C4-2B (cell line): Measurements from ENCODE around the gene ZFYVE26.

Experiments used
- H3K27ac ChIP-seq: fragments of 450-650 bp; 2 replicates; pipeline ENCODE4 v1.5.1; 2017
- CTCF ChIP-seq: fragments of 450-650 bp; conservative IDR thresholded peaks from 2 replicates; pipeline ENCODE4 v1.5.1; 2017; ENCODE audit warnings: mild to moderate bottlenecking
- ZFX ChIP-seq: fragments of 450-650 bp; IDR thresholded peaks from 2 replicates; pipeline ENCODE4 v1.6.1; 2017

ZFYVE26 gene

DNA sequence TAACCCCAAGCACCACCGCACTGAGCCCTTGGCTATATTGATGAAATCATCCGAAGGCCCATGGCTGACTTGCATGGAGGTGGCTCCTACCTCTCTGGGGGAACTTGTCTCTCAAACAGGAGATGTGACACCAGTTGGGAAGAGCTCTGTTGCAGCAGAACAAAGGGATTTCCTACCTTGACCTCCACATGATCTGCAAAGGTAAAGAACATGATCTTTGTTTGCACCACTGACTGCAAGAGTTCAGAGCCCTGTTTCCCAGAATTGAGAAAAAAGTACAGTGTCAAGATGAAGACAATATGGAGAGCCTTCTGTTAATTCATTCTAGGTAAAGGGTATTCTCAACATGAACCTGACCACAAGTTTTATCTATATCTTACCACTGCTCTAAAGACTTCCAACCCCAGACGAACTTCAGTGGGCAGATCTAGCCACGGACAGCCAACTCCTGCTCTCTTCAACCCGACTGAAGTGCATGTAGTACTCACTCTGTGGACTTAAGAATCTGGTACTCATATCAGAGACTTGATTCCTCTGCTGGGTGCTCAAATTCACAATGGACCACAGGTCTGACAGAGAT is 32.1 kb downstream of the ZFYVE26 start:
- H3K27ac ChIP-seq = no peak overlapping the region
- TF ChIP-seq ZFX = no peak
- no peak for TF ChIP-seq CTCF

- TF ChIP-seq ZFX (no peak), CTCF (no peak)
- no peak overlapping the region for H3K27ac ChIP-seq
These were observed 34.3 kb downstream of the ZFYVE26 start for GRCh38 chr14:67782090-67782489.

- TF ChIP-seq ZFX = no peak
- no peak for TF ChIP-seq CTCF
- H3K27ac ChIP-seq = no peak overlapping the region
These were observed 37.6 kb downstream of the ZFYVE26 start for GRCh38 chr14:67778792-67779191.

GRCh38 chr14:67776653-67777322 is 39.6 kb downstream of the ZFYVE26 start:
- no peak overlapping the region for H3K27ac ChIP-seq
- TF ChIP-seq ZFX = no peak
- no peak for TF ChIP-seq CTCF

- TF ChIP-seq CTCF = no peak
- no peak for TF ChIP-seq ZFX
- H3K27ac ChIP-seq = no peak overlapping the region
These were observed 42.5 kb downstream of the ZFYVE26 start for GRCh38 chr14:67773844-67774377.

- TF ChIP-seq ZFX = no peak
- TF ChIP-seq CTCF = no peak
- no peak overlapping the region for H3K27ac ChIP-seq
These were observed 48.2 kb downstream of the ZFYVE26 start for GRCh38 chr14:67768219-67768618.

- TF ChIP-seq ZFX (no peak), CTCF (no peak)
- H3K27ac ChIP-seq = no peak overlapping the region
These were observed 50.2 kb downstream of the ZFYVE26 start for GRCh38 chr14:67766035-67766680.
